NCI-H446 treated with DMSO at 0.1 percent for 48 hours (cell line): Measurements from ENCODE around the gene TRERF1.

Experiments
- DNase-seq: peaks from one replicate; lab custom pipeline; 2025; lab: John Stamatoyannopoulos, UW

Gene TRERF1

GRCh38 chr6:42366011-42366705, 85.6 kb downstream of the TRERF1 start:
- no peak for DNase-seq

GRCh38 chr6:42365021-42365420, 86.7 kb downstream of the TRERF1 start:
- no peak for DNase-seq

GRCh38 chr6:42363926-42364849, 87.5 kb downstream of the TRERF1 start:
- DNase-seq = no peak

- no peak for DNase-seq
Measured at GRCh38 chr6:42361036-42361435, 90.7 kb downstream of the TRERF1 start.

- DNase-seq = no peak
Measured at GRCh38 chr6:42359021-42359420, 92.7 kb downstream of the TRERF1 start.

- DNase-seq = no peak
Measured at GRCh38 chr6:42355416-42355815, 96.3 kb downstream of the TRERF1 start.

GRCh38 chr6:42354702-42355101, 97.0 kb downstream of the TRERF1 start:
- DNase-seq = no peak

- no peak for DNase-seq
Measured at GRCh38 chr6:42352856-42353564, 98.7 kb downstream of the TRERF1 start.

GRCh38 chr6:42350911-42351310, 100.8 kb downstream of the TRERF1 start:
- DNase-seq = peak; percentile 30

- no peak for DNase-seq
Measured at GRCh38 chr6:42349753-42350511, 101.8 kb downstream of the TRERF1 start.

GRCh38 chr6:42347456-42347855, 104.3 kb downstream of the TRERF1 start:
- no peak for DNase-seq

GRCh38 chr6:42345696-42346416, 105.9 kb downstream of the TRERF1 start:
- DNase-seq = no peak

- DNase-seq = no peak
Measured at GRCh38 chr6:42344756-42345155, 107.0 kb downstream of the TRERF1 start.

- no peak for DNase-seq
Measured at GRCh38 chr6:42341771-42342553, 109.8 kb downstream of the TRERF1 start.

GRCh38 chr6:42341221-42341620, 110.5 kb downstream of the TRERF1 start:
- no peak for DNase-seq

- DNase-seq = no peak
Measured at GRCh38 chr6:42340511-42340910, 111.2 kb downstream of the TRERF1 start.

GRCh38 chr6:42339991-42340401, 111.7 kb downstream of the TRERF1 start:
- no peak for DNase-seq

- no peak for DNase-seq
Measured at GRCh38 chr6:42338744-42339222, 112.9 kb downstream of the TRERF1 start.

- DNase-seq = no peak
Measured at GRCh38 chr6:42337985-42338743, 113.6 kb downstream of the TRERF1 start.
